ENCODE measurements around the gene CCDC138.

CCDC138 gene

DNA sequence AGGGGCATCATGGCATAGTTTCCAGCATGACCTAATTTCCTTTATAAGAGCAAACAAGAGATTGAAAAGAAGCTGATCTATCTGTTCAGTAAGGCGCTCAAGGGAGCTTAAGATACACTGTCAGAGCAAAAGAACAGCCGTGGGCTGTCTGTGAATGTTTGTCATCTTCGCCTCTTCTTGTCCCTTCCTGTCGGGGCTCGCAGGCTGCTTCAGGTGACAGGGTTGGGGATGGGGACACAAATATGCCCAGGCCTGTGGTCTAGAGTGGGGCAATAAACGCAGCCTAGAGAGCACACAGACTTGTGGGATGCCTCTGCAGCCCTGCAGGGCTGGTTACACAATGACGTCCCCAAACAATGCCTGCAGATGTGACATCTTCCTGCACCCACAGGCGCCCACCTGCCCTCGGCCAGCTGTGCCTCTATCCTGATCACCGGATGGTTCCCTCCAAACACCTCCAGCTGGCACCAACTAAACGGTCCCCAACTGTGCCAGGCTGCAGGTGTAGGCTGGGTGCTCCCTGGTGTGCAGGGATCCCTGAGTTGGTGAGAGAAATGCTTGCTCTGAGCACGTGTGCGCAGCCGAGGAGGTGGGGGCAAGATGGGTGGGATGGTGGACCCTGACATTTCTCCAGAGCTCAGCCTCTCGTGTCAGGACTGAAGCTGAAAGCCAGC is 129.7 kb downstream of the CCDC138 start:
- intact Hi-C loops (cut with DNase I) = no loop called here
- DNase-seq = peak in 2 of 10 donors; percentile 61 to 63

DNA sequence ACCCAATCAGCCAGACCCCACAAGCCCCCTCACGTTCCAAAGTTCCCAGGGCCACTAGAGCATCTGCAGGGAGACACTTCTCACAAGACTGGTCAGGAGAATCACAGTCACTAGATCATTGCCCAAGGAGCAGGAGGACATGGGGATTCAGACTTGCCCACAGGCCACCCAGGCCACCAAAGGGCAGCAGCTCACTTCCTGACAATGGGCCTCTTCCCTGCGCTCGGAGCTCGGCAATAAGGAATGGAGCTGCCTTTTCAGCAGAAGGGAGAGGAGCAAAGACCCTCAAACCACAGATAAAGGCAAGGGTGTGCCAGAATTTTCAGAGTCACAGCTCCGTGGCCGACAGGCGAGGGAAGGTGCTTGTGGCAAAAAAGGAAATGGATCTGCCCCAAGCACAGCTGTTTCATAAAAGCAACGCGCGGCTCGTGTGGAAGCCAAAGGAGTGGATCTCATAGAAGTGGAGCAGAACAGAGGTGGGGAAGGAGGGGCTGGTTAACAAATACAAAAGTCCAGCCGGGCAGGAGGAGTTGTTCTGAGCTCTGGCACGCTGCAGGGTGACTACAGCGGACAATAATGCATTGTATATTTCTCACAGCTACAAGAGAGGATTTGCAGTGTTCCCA is 130.3 kb downstream of the CCDC138 start:
- intact Hi-C loops (cut with DNase I) = no loop called here
- DNase-seq = peak in 5 of 10 donors; percentile 39 to 82 (median 64)

- peak in 3 of 10 donors; percentile 35 to 55 (median 37) for DNase-seq
- intact Hi-C loops (cut with DNase I) = no loop called here
Measured at GRCh38 chr2:108917526-108917925, 131.0 kb downstream of the CCDC138 start.

- intact Hi-C loops (cut with DNase I) = no loop called here
- DNase-seq = peak in 3 of 10 donors; percentile 50 to 55 (median 52)
Measured at GRCh38 chr2:108918156-108918874, 131.7 kb downstream of the CCDC138 start.

DNA sequence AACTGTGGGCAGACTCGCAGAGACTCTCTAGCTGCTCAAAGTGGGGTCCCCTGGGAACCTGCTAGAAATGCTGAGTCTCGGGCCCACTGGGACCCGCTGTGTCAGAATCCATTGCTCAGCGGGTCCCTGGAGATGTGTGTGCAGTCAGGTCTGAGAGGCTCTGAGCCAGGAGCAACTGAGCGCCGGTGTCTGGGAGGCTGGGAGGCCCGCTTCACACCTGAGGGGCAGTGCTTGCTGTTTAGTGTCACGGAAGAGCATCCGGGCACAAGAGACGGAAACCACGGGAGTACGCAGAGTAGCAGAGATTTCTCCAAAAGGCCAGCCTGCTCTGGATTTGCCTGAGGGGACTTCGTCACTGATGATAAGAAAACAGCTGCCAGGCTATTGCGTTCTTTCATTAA is 132.4 kb downstream of the CCDC138 start:
- intact Hi-C loops (cut with DNase I) = no loop called here
- DNase-seq = peak in 3 of 10 donors; percentile 45 to 75 (median 72)

DNA sequence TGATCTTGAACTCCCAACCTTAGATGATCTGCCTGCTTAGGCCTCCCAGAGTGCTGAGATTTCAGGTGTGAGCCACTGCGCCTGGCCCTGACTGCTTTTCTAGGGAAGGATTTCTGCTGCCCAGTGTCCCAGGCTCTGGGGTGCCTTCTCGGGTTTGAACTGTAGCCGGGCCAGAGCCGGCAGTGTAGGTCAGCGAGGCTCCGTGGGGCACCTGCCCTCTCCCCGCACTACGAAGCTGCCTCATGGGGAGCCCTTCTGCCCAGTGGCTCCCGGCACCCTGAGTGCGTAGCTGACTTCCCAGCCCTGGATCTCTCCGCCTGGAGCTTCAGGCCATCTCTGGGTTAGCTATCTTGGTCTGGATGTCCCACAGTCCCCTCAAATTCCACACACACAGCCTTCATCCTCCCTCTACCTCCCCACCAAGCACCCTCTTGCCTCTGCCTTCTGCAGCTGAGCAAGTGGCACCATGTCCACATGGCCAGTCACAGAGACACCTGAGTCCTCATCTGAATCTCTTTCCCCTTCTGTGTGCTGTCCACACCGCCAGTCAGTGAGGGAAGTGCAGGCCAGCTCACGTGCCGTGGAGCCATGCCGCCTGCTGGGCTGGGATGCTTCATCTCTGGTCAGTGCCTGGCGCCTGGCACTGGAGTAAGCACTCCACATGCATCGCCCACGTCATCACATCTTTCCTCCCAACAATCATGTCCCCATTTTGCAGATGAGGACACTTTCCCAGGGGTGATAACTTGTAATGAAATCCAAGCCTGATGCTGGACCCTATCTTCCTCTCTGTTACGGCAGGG is 133.2 kb downstream of the CCDC138 start:
- intact Hi-C loops (cut with DNase I) = no loop called here
- DNase-seq = peak in 4 of 10 donors; percentile 5 to 73 (median 60)

GRCh38 chr2:108920686-108921085 is 134.1 kb downstream of the CCDC138 start:
- intact Hi-C loops (cut with DNase I) = no loop called here
- DNase-seq = peak in 3 of 10 donors; percentile 1 to 73 (median 28)

DNA sequence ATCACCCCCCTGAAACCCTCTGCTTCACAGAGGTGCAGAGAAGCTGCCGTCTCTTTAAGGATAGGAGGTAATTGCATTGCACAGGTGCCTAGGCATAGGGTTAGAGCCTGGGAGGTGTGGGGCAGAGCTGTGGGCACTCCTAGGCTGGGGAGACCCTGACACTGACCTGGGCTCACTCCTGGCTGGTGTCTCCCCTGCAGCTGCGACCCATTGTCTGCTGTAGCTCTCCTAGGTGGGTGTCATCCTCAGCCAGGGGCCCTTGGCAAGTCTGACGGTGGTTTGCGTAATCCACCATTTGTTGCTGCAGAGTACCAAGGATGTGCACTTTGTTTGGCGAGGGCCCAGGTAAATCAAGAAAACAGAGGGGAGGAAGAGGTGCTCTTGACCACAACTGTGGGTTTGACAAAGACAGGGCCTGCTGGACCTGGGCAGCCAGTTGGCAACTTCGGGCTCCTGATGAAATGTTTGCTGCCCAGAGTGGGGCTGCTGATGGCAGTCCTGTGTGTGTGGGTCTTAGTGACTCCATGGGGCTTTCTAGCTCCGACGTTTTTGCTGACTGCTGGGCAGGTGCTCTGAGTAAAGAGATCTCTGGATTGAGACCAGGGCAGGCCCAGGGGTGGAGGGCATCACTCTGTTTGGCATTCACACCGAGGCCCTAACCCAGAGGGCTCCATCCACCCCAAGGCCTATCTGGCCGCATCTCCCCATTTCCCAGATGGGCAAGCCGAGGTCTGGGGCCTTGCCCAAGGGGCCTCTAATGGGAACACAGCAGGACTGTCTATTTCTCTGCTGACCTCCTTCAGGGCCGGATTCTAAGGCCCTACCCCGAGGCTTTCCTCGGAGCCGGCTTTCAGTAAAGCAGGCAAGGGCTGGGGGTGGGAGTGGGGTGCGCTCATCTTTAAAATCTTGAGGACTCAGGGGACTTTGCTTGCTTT is 134.8 kb downstream of the CCDC138 start:
- intact Hi-C loops (cut with DNase I) = no loop called here
- peak in 4 of 10 donors; percentile 4 to 73 (median 54) for DNase-seq

- DNase-seq = peak in 5 of 10 donors; percentile 10 to 89 (median 74)
- intact Hi-C loops (cut with DNase I) = no loop called here
Measured at GRCh38 chr2:108922141-108922915, 135.8 kb downstream of the CCDC138 start.

DNA sequence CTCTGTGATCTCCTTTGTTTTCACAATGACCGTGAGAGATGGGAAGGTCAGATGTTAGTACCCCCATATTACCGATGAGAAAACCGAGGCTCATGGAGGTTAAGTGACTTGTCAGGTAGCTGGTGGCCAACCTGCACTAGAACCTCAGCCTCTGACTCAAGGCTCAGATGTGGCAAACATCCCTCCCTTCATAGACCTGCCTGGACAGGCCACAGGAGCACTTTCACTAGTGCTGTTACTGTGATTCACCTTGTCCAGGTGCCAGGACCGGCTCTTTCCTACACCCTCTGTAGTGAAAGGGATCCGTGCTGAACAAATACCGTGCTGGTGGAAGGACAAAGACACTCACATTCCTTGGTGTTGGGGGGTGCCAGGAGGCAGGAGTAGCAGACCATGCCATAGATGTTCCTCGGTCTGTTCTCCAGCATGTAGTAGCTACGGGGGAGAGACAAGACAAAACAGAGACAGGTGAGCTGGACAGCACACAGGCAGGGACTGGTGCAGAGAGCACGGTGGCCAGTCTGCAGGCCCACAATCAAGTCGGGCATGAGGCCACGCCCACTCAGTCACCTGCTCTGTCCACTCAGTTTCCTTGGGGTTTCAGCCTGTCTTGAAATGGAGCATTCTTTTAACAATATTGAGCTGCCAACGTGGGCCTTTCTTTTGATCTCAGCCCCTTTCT is 136.6 kb downstream of the CCDC138 start:
- intact Hi-C loops (cut with DNase I) = no loop called here
- DNase-seq = peak in 2 of 10 donors; percentile 49 to 58

GRCh38 chr2:108923736-108924579 is 137.4 kb downstream of the CCDC138 start:
- intact Hi-C loops (cut with DNase I) = no loop called here
- peak in 3 of 10 donors; percentile 57 to 64 (median 59) for DNase-seq

- DNase-seq = peak in 2 of 10 donors; percentile 29 to 56
- intact Hi-C loops (cut with DNase I) = no loop called here
Measured at GRCh38 chr2:108924580-108925251, 138.1 kb downstream of the CCDC138 start.

DNA sequence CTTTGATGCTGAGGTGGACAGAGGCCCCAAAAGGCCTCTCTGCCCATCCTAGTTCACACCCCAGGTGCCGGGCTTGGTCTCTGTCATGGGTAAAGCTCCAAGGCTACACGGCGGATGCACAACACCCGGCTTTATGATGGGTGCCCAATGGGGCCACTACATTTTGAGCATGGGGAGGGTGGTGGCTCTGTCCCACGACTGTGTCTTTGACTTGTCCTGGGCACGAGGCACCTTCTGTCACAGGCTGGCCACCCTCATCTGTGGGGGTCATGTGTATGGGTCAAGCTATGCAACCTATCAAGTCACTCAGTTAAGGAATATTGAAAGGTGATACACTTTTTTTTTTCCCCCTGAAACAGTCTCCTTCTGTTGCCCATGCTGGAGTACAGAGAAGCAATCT is 138.7 kb downstream of the CCDC138 start:
- peak in 3 of 10 donors; percentile 44 to 67 (median 62) for DNase-seq
- intact Hi-C loops (cut with DNase I) = no loop called here

DNA sequence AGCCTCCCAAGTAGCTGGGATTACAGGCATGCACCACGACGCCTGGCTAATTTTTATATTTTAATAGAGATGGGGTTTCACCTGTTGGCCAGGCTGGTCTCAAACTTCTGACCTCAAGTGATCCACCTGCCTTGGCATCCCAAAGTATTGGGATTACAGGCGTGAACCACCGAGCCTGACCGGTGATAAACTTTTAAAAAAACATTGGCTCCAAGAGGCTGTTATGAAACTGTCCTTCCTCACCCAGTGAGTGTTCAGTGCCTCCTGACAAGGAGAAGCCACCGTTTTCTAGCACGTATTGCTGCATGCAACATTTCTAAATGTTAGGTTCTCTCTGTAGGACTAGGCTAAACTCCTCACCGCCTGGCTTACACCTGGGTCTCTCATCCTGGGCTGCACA is 139.2 kb downstream of the CCDC138 start:
- peak in 2 of 10 donors; percentile 22 to 45 for DNase-seq
- intact Hi-C loops (cut with DNase I) = no loop called here
